Breast epithelium (tissue), 3 donors: ENCODE measurements around the gene ANGEL1.

Experiments
- POLR2A ChIP-seq: fragments of 450-650 bp; IDR thresholded peaks from one replicate; pipeline ENCODE4 v1.6.1; 2016; ENCODE audit warnings: antibody characterized with exemption, mild to moderate bottlenecking, moderate library complexity
- POLR2AphosphoS5 ChIP-seq, 3 donors: sonication (generic); formaldehyde crosslinking; IDR thresholded peaks; one replicate each; pipeline ENCODE4 v1.6.1; 2017; ENCODE audit warnings: antibody characterized with exemption in 3 of 3
- TF ChIP-seq, protein P1 (sequence below), 3 donors: fragments of 450-650 bp; IDR thresholded peaks; one replicate each; pipeline ENCODE4 v1.5.1; 2016 to 2017; ENCODE audit warnings: antibody characterized with exemption in 3 of 3, mild to moderate bottlenecking in 3 of 3, moderate library complexity in 3 of 3

DNA sequence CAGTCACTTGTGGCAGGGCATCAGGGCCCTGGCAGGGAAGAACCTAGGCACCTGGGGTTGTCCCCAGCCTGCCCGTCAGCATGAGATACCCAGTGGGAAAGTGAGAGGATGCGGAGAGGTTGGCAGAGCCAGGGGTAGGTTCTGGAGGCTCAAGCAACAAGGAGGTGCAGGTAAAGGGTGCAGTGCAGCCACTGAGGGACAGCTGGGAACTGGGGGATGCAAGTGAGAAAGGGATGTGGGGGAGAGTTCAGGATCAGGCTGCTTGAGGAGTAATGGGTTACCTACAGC lies 32.7 kb downstream of the ANGEL1 start:
- no peak for TF ChIP-seq POLR2A
- TF ChIP-seq, protein P1, sequence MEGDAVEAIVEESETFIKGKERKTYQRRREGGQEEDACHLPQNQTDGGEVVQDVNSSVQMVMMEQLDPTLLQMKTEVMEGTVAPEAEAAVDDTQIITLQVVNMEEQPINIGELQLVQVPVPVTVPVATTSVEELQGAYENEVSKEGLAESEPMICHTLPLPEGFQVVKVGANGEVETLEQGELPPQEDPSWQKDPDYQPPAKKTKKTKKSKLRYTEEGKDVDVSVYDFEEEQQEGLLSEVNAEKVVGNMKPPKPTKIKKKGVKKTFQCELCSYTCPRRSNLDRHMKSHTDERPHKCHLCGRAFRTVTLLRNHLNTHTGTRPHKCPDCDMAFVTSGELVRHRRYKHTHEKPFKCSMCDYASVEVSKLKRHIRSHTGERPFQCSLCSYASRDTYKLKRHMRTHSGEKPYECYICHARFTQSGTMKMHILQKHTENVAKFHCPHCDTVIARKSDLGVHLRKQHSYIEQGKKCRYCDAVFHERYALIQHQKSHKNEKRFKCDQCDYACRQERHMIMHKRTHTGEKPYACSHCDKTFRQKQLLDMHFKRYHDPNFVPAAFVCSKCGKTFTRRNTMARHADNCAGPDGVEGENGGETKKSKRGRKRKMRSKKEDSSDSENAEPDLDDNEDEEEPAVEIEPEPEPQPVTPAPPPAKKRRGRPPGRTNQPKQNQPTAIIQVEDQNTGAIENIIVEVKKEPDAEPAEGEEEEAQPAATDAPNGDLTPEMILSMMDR (IDR thresholded peaks at IDR 0.05): no peak
- no peak for TF ChIP-seq POLR2AphosphoS5 (IDR thresholded peaks at IDR 0.05)
